Measurements from ENCODE around the gene TPD52L1.
A peak's percentile ranks its signal among the peaks of the same experiment; 100 is the strongest.
"Not testable (repeated sequence)": the region's sequence is repeated elsewhere in the genome, so short reads cannot be mapped to it uniquely, and the experiment has no call there.

Gene TPD52L1

GRCh38 chr6:125144822-125145221, 8.8 kb upstream of the TPD52L1 start:
- DNase-seq = no peak

GRCh38 chr6:125149256-125150144, 4.1 kb upstream of the TPD52L1 start:
- no peak for DNase-seq

- no peak for DNase-seq
Observed at GRCh38 chr6:125151700-125152099, 1.9 kb upstream of the TPD52L1 start.

GRCh38 chr6:125154118-125154760, 666 bp downstream of the TPD52L1 start:
- DNase-seq = no peak

- peak in 1 of 5 experiments; percentile 45 for DNase-seq
Observed at GRCh38 chr6:125154761-125155135, 1.2 kb downstream of the TPD52L1 start.

GRCh38 chr6:125155344-125155743, 1.8 kb downstream of the TPD52L1 start:
- no peak for DNase-seq

GRCh38 chr6:125156496-125156895, 2.9 kb downstream of the TPD52L1 start:
- no peak for DNase-seq

GRCh38 chr6:125157280-125157679, 3.7 kb downstream of the TPD52L1 start:
- DNase-seq = no peak

- DNase-seq = no peak
Observed at GRCh38 chr6:125157725-125158124, 4.2 kb downstream of the TPD52L1 start.

- not testable (repeated sequence) for DNase-seq
Observed at GRCh38 chr6:125163339-125163738, 9.8 kb downstream of the TPD52L1 start.

GRCh38 chr6:125163811-125164210, 10.2 kb downstream of the TPD52L1 start:
- DNase-seq = no peak

GRCh38 chr6:125164696-125165095, 11.1 kb downstream of the TPD52L1 start:
- DNase-seq = no peak

GRCh38 chr6:125165256-125165655, 11.7 kb downstream of the TPD52L1 start:
- no peak for DNase-seq

- DNase-seq = no peak
Observed at GRCh38 chr6:125165776-125166175, 12.2 kb downstream of the TPD52L1 start.

GRCh38 chr6:125166711-125167110, 13.1 kb downstream of the TPD52L1 start:
- no peak for DNase-seq

GRCh38 chr6:125167579-125167978, 14.0 kb downstream of the TPD52L1 start:
- no peak for DNase-seq

GRCh38 chr6:125169058-125169457, 15.5 kb downstream of the TPD52L1 start:
- DNase-seq = no peak

- no peak for DNase-seq
Observed at GRCh38 chr6:125169522-125169921, 15.9 kb downstream of the TPD52L1 start.

GRCh38 chr6:125170376-125170775, 16.8 kb downstream of the TPD52L1 start:
- DNase-seq = no peak

GRCh38 chr6:125173341-125174095, 19.9 kb downstream of the TPD52L1 start:
- DNase-seq = no peak

GRCh38 chr6:125174626-125175025, 21.1 kb downstream of the TPD52L1 start:
- DNase-seq = no peak

GRCh38 chr6:125175466-125176048, 22.0 kb downstream of the TPD52L1 start:
- DNase-seq = no peak

All from T-helper 2 cell (primary cell).